ENCODE measurements around the gene NCKAP5. TPM values are rescaled to one million over a fixed set of nuclear protein-coding genes. Genes with fewer than 3 reads are reported as not detected.

The NCKAP5 gene
- total RNA-seq, 2 donors from 2014 or later: 0.78 to 2.6 TPM

GRCh38 chr2:133061874-133062593 is 506.2 kb downstream of the NCKAP5 start:
- no peak for TF ChIP-seq POLR2A (IDR thresholded peaks at IDR 0.05)
- TF ChIP-seq, protein P1, sequence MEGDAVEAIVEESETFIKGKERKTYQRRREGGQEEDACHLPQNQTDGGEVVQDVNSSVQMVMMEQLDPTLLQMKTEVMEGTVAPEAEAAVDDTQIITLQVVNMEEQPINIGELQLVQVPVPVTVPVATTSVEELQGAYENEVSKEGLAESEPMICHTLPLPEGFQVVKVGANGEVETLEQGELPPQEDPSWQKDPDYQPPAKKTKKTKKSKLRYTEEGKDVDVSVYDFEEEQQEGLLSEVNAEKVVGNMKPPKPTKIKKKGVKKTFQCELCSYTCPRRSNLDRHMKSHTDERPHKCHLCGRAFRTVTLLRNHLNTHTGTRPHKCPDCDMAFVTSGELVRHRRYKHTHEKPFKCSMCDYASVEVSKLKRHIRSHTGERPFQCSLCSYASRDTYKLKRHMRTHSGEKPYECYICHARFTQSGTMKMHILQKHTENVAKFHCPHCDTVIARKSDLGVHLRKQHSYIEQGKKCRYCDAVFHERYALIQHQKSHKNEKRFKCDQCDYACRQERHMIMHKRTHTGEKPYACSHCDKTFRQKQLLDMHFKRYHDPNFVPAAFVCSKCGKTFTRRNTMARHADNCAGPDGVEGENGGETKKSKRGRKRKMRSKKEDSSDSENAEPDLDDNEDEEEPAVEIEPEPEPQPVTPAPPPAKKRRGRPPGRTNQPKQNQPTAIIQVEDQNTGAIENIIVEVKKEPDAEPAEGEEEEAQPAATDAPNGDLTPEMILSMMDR (IDR thresholded peaks at IDR 0.05): no peak
- no peak overlapping the region for H3K27ac ChIP-seq
- 70 to 74% methylated on average over 3 of the region's 3 CpGs for WGBS, 2 donors
- H3K27me3 ChIP-seq: no peaks in the 10 kb centered on the region
- DNase-seq (no peak), ATAC-seq (no peak)
- intact Hi-C loops (cut with DNase I): no loop called here
- H3K4me3 ChIP-seq: no peak overlapping the region
- H3K4me1 ChIP-seq: no peaks in the 10 kb centered on the region
- no peaks in the 10 kb centered on the region for H3K9me3 ChIP-seq
- no peaks in the 10 kb centered on the region for H3K36me3 ChIP-seq (replicated peaks in 1 of 2; ENCODE audit: insufficient read depth in 1 of 2, low read depth in 2 of 2)

- Histone ChIP-seq H3K4me3 (no peak overlapping the region), H3K36me3 (replicated peaks in 1 of 2; ENCODE audit: insufficient read depth in 1 of 2, low read depth in 2 of 2) (no peaks in the 10 kb centered on the region), H3K27me3 (no peaks in the 10 kb centered on the region), H3K27ac (no peak overlapping the region), H3K9me3 (no peaks in the 10 kb centered on the region), H3K4me1 (no peaks in the 10 kb centered on the region)
- intact Hi-C loops (cut with DNase I): no loop called here
- ATAC-seq (no peak), DNase-seq (no peak)
- TF ChIP-seq, protein P1 (IDR thresholded peaks at IDR 0.05): no peak
- TF ChIP-seq POLR2A (IDR thresholded peaks at IDR 0.05): no peak
- WGBS, 2 donors: 49 to 51% methylated on average over 3 of the region's 3 CpGs
These were observed 514.0 kb downstream of the NCKAP5 start for GRCh38 chr2:133054297-133054696.

GRCh38 chr2:133053541-133053940 is 514.7 kb downstream of the NCKAP5 start:
- H3K4me1 ChIP-seq: no peaks in the 10 kb centered on the region
- H3K9me3 ChIP-seq: no peaks in the 10 kb centered on the region
- H3K4me3 ChIP-seq: no peak overlapping the region
- no peaks in the 10 kb centered on the region for H3K36me3 ChIP-seq (replicated peaks in 1 of 2; ENCODE audit: insufficient read depth in 1 of 2, low read depth in 2 of 2)
- H3K27ac ChIP-seq: no peak overlapping the region
- TF ChIP-seq, protein P1 (IDR thresholded peaks at IDR 0.05): no peak
- TF ChIP-seq POLR2A (IDR thresholded peaks at IDR 0.05): no peak
- ATAC-seq (no peak), DNase-seq (no peak)
- 69 to 87% methylated on average over 3 of the region's 3 CpGs for WGBS, 2 donors
- no peaks in the 10 kb centered on the region for H3K27me3 ChIP-seq
- intact Hi-C loops (cut with DNase I): no loop called here

- DNase-seq: no peak
- H3K4me3 ChIP-seq: no peak overlapping the region
- no peaks in the 10 kb centered on the region for H3K9me3 ChIP-seq
- 58 to 80% methylated on average over 5 of the region's 5 CpGs for WGBS, 2 donors
- H3K27me3 ChIP-seq: no peaks in the 10 kb centered on the region
- no peak for ATAC-seq
- H3K36me3 ChIP-seq (replicated peaks in 1 of 2; ENCODE audit: insufficient read depth in 1 of 2, low read depth in 2 of 2): no peaks in the 10 kb centered on the region
- H3K27ac ChIP-seq: no peak overlapping the region
- TF ChIP-seq, protein P1 (IDR thresholded peaks at IDR 0.05): no peak
- no peak for TF ChIP-seq POLR2A (IDR thresholded peaks at IDR 0.05)
- H3K4me1 ChIP-seq: no peaks in the 10 kb centered on the region
- intact Hi-C loops (cut with DNase I): no loop called here
These were observed 522.5 kb downstream of the NCKAP5 start for GRCh38 chr2:133045787-133046186.

DNA sequence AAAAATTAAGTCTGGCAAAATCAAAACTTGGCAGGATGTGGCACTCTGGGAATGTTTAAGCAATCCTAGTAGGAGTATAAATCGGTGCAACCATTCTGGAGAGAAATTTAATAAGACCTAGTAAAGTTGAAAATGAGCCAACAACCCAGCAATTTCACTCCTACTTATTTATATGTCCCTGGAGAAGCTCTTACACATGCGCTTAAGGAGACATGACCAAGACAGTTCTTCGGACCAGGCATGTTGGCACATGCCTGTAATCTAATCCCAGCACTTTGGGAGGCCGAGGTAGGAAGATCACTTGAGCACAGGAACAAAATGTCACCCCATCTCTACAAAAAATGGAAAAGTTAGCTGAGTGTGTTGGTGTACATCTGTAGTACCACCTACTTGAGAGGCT is 523.7 kb downstream of the NCKAP5 start:
- H3K27me3 ChIP-seq: no peaks in the 10 kb centered on the region
- no peak overlapping the region for H3K4me3 ChIP-seq
- H3K9me3 ChIP-seq: no peaks in the 10 kb centered on the region
- TF ChIP-seq, protein P1 (IDR thresholded peaks at IDR 0.05): no peak
- TF ChIP-seq POLR2A (IDR thresholded peaks at IDR 0.05): no peak
- no peak for ATAC-seq
- intact Hi-C loops (cut with DNase I): no loop called here
- no peaks in the 10 kb centered on the region for H3K4me1 ChIP-seq
- DNase-seq: no peak
- no peaks in the 10 kb centered on the region for H3K36me3 ChIP-seq (replicated peaks in 1 of 2; ENCODE audit: insufficient read depth in 1 of 2, low read depth in 2 of 2)
- 85 to 92% methylated on average over 4 of the region's 4 CpGs for WGBS, 2 donors
- H3K27ac ChIP-seq: no peak overlapping the region
